HCT116 (cell line): ENCODE data around the gene ZSCAN4. TPM values are rescaled to one million over a fixed set of nuclear protein-coding genes. Genes with fewer than 3 reads are reported as not detected.
A peak's percentile ranks its signal among the peaks of the same experiment; 100 is the strongest.

Experiments used
- ATAC-seq: fragments of 200-7000 bp; cut with Tn5 transposase; 2 replicates; pipeline ENCODE4 v1.9.1; 2020; ENCODE audit warnings: mild to moderate bottlenecking, moderate library complexity
- BruUV-seq: library from RNA; stranded (reverse); fragments of 400-500 nt; replicated peaks from 2 replicates; lab custom pipeline; 2021; lab: Mats Ljungman, UMichigan
- CTCF ChIA-PET: fragments of 300-600 bp; sonication (Branson Sonifier 250); formaldehyde crosslinking; loops from one replicate; lab custom pipeline; 2021; ENCODE audit warnings: antibody characterized with exemption; lab: Charles Lee
- POLR2A ChIA-PET: fragments of 300-600, 350-600 bp; sonication (Branson Sonifier 250); formaldehyde crosslinking; loops from one replicate; lab custom pipeline; 2021; ENCODE audit warnings: antibody characterized with exemption; lab: Charles Lee
- RAD21 ChIA-PET, 2 experiments: fragments of 300-600 bp; sonication (Branson Sonifier 250); formaldehyde crosslinking; loops; one replicate each; lab custom pipeline; 2023; ENCODE audit warnings: low total read pairs in 2 of 2; ENCODE audit not compliant: uncharacterized antibody in 2 of 2, unreplicated experiment in 2 of 2, low non-redundant PET in 1 of 2; lab: Charles Lee
- DNase-seq: peaks from one replicate; pipeline ENCODE4 v3.0.0-alpha.2; 2010; ENCODE audit warnings: low read depth, low spot score
- H2AFZ ChIP-seq: fragments of 200-600 bp; shearing (Covaris generic), sonication (generic); 2 replicates; pipeline ENCODE4 v1.6.1; 2017; ENCODE audit warnings: low read depth, mixed run types, mixed read lengths, antibody characterized with exemption, low read length; ENCODE audit not compliant: poor library complexity, severe bottlenecking
- H3K27ac ChIP-seq: 2 replicates; pipeline ENCODE4 v1.5.1; 2012; ENCODE audit warnings: low read depth, low read length
- H3K27me3 ChIP-seq: fragments of 200-600 bp; sonication (generic); 2 replicates; pipeline ENCODE4 v1.6.1; 2016; ENCODE audit warnings: mixed run types, low read length, mixed read lengths; ENCODE audit not compliant: insufficient read depth
- H3K36me3 ChIP-seq, 2 experiments: fragments of 200-500 bp in 1 of 2; fragments of 200-600 bp in 1 of 2; sonication (Bioruptor generic) in 1 of 2; sonication (generic) in 1 of 2; 2 replicates each; pipeline versions ENCODE4 v1.5.1 to v1.6.1; 2014 to 2016; ENCODE audit warnings: low read length in 2 of 2, inconsistent platforms in 1 of 2, mixed read lengths in 1 of 2, mixed run types in 1 of 2; ENCODE audit not compliant: insufficient read depth in 2 of 2, control insufficient read depth in 1 of 2
- H3K4me1 ChIP-seq, 2 experiments: fragments of 200-600 bp in 1 of 2; sonication (generic) in 1 of 2; 2 replicates each; pipeline versions ENCODE4 v1.5.1 to v1.6.1; 2012 to 2017; ENCODE audit warnings: low read length in 2 of 2, inconsistent platforms in 1 of 2, mild to moderate bottlenecking in 1 of 2, mixed read lengths in 1 of 2, mixed run types in 1 of 2, moderate library complexity in 1 of 2; ENCODE audit not compliant: insufficient read depth in 2 of 2, control insufficient read depth in 1 of 2
- H3K4me2 ChIP-seq: fragments of 200-600 bp; sonication (generic); 2 replicates; pipeline ENCODE4 v1.6.1; 2017; ENCODE audit warnings: mixed run types, low read length, mixed read lengths
- H3K4me3 ChIP-seq, 2 experiments: fragments of 200-600 bp in 1 of 2; sonication (generic) in 1 of 2; replicated peaks in 1 of 2; 2 replicates each; pipeline ENCODE4 v1.5.1; 2011 to 2016; ENCODE audit warnings: low read length in 2 of 2, control low read depth in 1 of 2, low read depth in 1 of 2, mild to moderate bottlenecking in 1 of 2, mixed read lengths in 1 of 2, mixed run types in 1 of 2
- H3K79me2 ChIP-seq: fragments of 200-600 bp; sonication (generic); 2 replicates; pipeline ENCODE4 v1.6.1; 2017; ENCODE audit warnings: mild to moderate bottlenecking, mixed run types, low read length, moderate library complexity, mixed read lengths; ENCODE audit not compliant: insufficient read depth
- H3K9ac ChIP-seq: fragments of 200-600 bp; sonication (generic); 2 replicates; pipeline ENCODE4 v1.6.1; 2016; ENCODE audit warnings: low read length, mixed read lengths
- H3K9me2 ChIP-seq: fragments of 200-600 bp; sonication (generic), shearing (Covaris generic); 2 replicates; pipeline ENCODE4 v1.6.1; 2017; ENCODE audit warnings: mixed run types, mild to moderate bottlenecking, moderate library complexity; ENCODE audit not compliant: insufficient read depth
- H3K9me3 ChIP-seq, 2 experiments: fragments of 200-500 bp in 1 of 2; fragments of 200-600 bp in 1 of 2; sonication (Bioruptor generic) in 1 of 2; sonication (generic) in 1 of 2; 2 replicates each; pipeline ENCODE4 v1.6.1; 2014 to 2017; ENCODE audit warnings: low read length in 2 of 2, mixed read lengths in 2 of 2, inconsistent platforms in 1 of 2, low read depth in 1 of 2, mild to moderate bottlenecking in 1 of 2, mixed run types in 1 of 2, moderate library complexity in 1 of 2; ENCODE audit not compliant: control insufficient read depth in 1 of 2, insufficient read depth in 1 of 2
- H4K20me1 ChIP-seq: fragments of 200-600 bp; sonication (generic), shearing (Covaris generic); 2 replicates; pipeline ENCODE4 v1.6.1; 2017; ENCODE audit warnings: mixed run types, mild to moderate bottlenecking, moderate library complexity; ENCODE audit not compliant: insufficient read depth
- CEBPB ChIP-seq: IDR thresholded peaks from 2 replicates; pipeline ENCODE4 v1.6.1; 2012; ENCODE audit warnings: low read depth
- EZH2 ChIP-seq: fragments of 200-600 bp; sonication (generic); IDR thresholded peaks from 2 replicates; pipeline ENCODE4 v1.6.1; 2017; ENCODE audit warnings: antibody characterized with exemption, mixed run types
- EZH2phosphoT487 ChIP-seq: fragments of 200-600 bp; IDR thresholded peaks from 2 replicates; pipeline ENCODE4 v1.6.1; 2018; ENCODE audit warnings: antibody characterized with exemption, borderline replicate concordance
- POLR2AphosphoS5 ChIP-seq: IDR thresholded peaks from 2 replicates; pipeline ENCODE4 v1.6.1; 2011; ENCODE audit warnings: mild to moderate bottlenecking, low read depth, low read length, moderate library complexity
- SIN3A ChIP-seq: IDR thresholded peaks from 2 replicates; pipeline ENCODE4 v1.6.1; 2012; ENCODE audit warnings: low read depth
- SP1 ChIP-seq: IDR thresholded peaks from 2 replicates; pipeline ENCODE4 v1.6.1; 2012; ENCODE audit warnings: low read depth
- ZBTB33 ChIP-seq: IDR thresholded peaks from 2 replicates; pipeline ENCODE4 v1.6.1; 2011; ENCODE audit warnings: mild to moderate bottlenecking, low read length, moderate library complexity; ENCODE audit not compliant: insufficient replicate concordance; ENCODE audit errors: extremely low read depth
- intact Hi-C: fragments of 100-400 bp; cut with micrococcal nuclease; formaldehyde crosslinking; loops from 2 replicates; pipeline ENCODE4 v1.10.0; 2022
- total RNA-seq: library from RNA; stranded (reverse); gene quantifications from one replicate; pipeline ENCODE4 v1.2.1, GENCODE V29; 2021; ENCODE audit not compliant: unreplicated experiment
- TF ChIP-seq, protein P1 (sequence below): IDR thresholded peaks from 2 replicates; pipeline ENCODE4 v1.6.1; 2012
- TF ChIP-seq, protein P2 (sequence below): IDR thresholded peaks from 2 replicates; pipeline ENCODE4 v1.6.1; 2012; ENCODE audit warnings: low read depth

ZSCAN4 gene
- total RNA-seq, 1 experiment from 2014 or later: not detected

GRCh38 chr19:57675881-57676280, 7.1 kb downstream of the ZSCAN4 start (continued):
- TF ChIP-seq ZBTB33 (no peak), EZH2 (no peak), CEBPB (no peak), POLR2AphosphoS5 (no peak), SIN3A (no peak), EZH2phosphoT487 (no peak)
- TF ChIP-seq, protein P1, sequence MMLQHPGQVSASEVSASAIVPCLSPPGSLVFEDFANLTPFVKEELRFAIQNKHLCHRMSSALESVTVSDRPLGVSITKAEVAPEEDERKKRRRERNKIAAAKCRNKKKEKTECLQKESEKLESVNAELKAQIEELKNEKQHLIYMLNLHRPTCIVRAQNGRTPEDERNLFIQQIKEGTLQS: no peak

GRCh38 chr19:57682226-57682766, 13.6 kb downstream of the ZSCAN4 start:
- ATAC-seq (peak; percentile 37; the same call in 1 of the 2 replicates), DNase-seq (no peak)
- Histone ChIP-seq H3K79me2 (peaks cover 53% of the 10 kb centered on the region), H3K27ac (peak overlapping the region; percentile 69), H3K4me1 (peaks cover 0 to 12% of the 10 kb centered on the region in 2 experiments; a peak in 3 of 4 replicates), H3K4me2 (peak overlapping the region; percentile 96), H3K9me3 (peaks cover 27 to 49% of the 10 kb centered on the region in 2 experiments; a peak in 3 of 4 replicates), H3K27me3 (no peaks in the 10 kb centered on the region), H4K20me1 (no peaks in the 10 kb centered on the region), H2AFZ (no peak overlapping the region), H3K36me3 (peaks cover 12 to 40% of the 10 kb centered on the region in 2 experiments), H3K9me2 (no peaks in the 10 kb centered on the region), H3K9ac (peak overlapping the region; percentile 75), H3K4me3 (peak overlapping the region; percentile 90 to 97)
- intact Hi-C loops: loop anchor here (5.0 kb wide), 2 partner anchors 65 to 135 kb away; partner anchors contain the start of gene ZNF776
- ChIA-PET POLR2A (interaction anchor here (1.0 to 1.7 kb wide), 3 partner anchors 64 to 137 kb away, joined by 5 to 10 read pairs (median 5); partner anchors contain the start of genes ZNF552 and ZNF776), RAD21 (no interaction called here), CTCF (interaction anchor here (1.2 kb wide), 3 partner anchors 50 to 133 kb away, joined by 3 to 7 read pairs (median 4); partner anchors contain the start of genes ZNF211 and ZNF776)
- no peak for TF ChIP-seq SP1
- TF ChIP-seq EZH2: no peak
- TF ChIP-seq, protein P2, sequence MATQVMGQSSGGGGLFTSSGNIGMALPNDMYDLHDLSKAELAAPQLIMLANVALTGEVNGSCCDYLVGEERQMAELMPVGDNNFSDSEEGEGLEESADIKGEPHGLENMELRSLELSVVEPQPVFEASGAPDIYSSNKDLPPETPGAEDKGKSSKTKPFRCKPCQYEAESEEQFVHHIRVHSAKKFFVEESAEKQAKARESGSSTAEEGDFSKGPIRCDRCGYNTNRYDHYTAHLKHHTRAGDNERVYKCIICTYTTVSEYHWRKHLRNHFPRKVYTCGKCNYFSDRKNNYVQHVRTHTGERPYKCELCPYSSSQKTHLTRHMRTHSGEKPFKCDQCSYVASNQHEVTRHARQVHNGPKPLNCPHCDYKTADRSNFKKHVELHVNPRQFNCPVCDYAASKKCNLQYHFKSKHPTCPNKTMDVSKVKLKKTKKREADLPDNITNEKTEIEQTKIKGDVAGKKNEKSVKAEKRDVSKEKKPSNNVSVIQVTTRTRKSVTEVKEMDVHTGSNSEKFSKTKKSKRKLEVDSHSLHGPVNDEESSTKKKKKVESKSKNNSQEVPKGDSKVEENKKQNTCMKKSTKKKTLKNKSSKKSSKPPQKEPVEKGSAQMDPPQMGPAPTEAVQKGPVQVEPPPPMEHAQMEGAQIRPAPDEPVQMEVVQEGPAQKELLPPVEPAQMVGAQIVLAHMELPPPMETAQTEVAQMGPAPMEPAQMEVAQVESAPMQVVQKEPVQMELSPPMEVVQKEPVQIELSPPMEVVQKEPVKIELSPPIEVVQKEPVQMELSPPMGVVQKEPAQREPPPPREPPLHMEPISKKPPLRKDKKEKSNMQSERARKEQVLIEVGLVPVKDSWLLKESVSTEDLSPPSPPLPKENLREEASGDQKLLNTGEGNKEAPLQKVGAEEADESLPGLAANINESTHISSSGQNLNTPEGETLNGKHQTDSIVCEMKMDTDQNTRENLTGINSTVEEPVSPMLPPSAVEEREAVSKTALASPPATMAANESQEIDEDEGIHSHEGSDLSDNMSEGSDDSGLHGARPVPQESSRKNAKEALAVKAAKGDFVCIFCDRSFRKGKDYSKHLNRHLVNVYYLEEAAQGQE: no peak
- no TSS peak for BruUV-seq
